HG03039 (cell line): ENCODE measurements around the gene ALG9.
A peak's percentile ranks its signal among the peaks of the same experiment; 100 is the strongest.
"Not testable (repeated sequence)": the region's sequence is repeated elsewhere in the genome, so short reads cannot be mapped to it uniquely, and the experiment has no call there.

ENCODE experiments used
- ATAC-seq: cut with Tn5 transposase; IDR thresholded peaks from one replicate; pipeline ENCODE4 v1.9.1; 2021; ENCODE audit warnings: mild to moderate bottlenecking, moderate library complexity; ENCODE audit not compliant: unreplicated experiment

Gene ALG9

DNA sequence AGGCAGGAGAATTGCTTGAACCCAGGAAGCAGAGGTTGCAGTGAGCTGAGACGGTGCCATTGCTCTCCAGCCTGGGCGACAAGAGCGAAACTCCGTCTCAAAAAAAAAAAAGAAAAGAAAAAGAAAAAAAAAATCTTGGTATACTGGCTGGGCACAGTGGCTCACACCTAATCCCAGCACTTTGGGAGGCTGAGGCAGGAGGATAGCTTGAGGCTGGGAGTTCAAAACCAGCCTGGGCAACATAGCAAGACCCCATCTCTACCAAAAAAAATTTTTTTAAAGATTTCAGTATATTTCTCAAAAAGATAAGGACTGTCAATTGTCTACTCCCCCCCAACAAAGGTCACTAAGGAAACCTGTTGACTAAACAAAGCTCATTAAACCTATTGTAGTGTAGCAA is 13.7 kb upstream of the ALG9 start:
- ATAC-seq: not testable (repeated sequence)

- ATAC-seq: no peak
Observed at GRCh38 chr11:111882202-111882601, 10.8 kb upstream of the ALG9 start.

DNA sequence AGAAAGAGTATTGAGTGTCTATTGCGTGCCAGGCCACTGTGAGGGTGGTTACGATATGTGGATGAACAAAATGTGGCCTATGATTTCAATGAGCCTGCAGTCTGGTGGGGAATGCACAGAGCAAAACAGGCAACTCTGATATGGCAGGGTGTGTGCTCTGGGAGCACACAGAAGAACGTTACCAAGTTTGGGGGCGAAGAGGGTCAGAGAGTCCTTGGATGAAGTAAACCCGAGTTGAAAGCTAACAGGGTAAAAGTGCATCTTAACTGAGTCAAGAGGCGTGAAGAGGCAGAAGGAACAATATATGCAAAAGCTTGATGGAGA is 8.2 kb upstream of the ALG9 start:
- peak; percentile 1 for ATAC-seq

DNA sequence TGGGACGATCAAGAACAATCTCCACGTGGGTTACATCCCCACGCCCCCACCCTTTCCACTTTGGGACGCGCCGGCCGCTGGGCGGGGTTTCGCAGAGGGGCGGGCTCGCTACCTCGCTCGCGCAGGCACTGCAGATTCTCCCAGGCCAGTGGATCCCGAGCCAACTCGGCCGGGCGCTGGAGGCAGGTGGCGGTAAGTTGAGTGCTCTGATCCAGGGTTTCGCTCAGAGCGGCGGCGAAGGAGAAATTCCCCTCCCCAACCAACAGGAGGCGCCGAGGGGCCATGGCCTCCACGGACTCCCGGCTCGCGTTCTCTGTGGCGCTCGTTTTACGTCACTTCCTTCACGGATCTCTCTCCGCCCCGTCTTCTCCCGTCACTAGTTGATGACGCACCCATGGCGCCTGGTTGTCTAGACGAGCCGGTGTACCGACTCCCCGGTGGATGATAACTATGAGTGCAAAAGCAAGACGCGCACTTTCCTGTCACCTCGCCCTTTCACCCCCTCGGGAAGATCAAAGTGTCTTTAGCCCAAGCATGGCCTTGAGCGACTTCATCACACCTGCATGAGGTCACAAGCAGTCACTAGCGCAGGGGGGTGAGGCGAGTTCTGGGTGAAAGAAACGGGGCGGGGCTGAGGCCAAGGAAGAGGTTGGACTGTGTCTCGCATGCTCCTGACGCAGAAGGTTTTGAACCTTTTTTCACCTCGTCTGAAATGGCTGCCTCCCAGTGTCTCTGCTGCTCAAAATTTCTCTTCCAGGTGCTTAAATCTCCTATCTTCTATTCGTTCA is 7.7 kb upstream of the ALG9 start, which contains the start of the genes CFAP68 and FDXACB1:
Gene CFAP68 (plus strand): TSS at position 693 of the 788 bp plus-strand sequence. CDS start 20 bp downstream, at position 713.
Gene FDXACB1 (minus strand): TSS at position 317 of the 788 bp plus-strand sequence. CDS start 33 bp downstream, at position 284.
- peak; percentile 89 for ATAC-seq

DNA sequence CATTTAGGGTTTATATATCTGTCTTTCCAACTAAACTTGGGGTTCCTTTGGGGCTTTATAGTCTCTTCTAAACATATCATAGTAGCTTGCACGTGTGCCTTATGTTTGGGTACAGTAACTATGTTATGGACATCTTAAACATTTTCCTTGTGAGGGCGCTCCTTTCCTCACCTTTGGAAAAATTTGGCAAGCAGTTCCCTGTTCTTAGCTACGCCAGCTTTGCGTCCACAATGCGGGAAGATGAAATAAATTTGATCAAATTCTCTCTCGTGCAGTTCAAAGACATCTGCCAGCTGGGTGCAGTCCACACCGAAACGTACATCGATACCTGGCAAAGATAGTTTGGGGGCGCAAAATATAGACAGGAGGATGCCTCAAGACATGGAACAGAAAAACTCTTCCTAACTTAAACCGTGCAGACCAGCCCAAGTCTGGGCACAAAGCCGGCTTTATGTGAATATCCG is 7.0 kb upstream of the ALG9 start:
- ATAC-seq: no peak

- no peak for ATAC-seq
Observed at GRCh38 chr11:111871693-111872161, 346 bp upstream of the ALG9 start.

DNA sequence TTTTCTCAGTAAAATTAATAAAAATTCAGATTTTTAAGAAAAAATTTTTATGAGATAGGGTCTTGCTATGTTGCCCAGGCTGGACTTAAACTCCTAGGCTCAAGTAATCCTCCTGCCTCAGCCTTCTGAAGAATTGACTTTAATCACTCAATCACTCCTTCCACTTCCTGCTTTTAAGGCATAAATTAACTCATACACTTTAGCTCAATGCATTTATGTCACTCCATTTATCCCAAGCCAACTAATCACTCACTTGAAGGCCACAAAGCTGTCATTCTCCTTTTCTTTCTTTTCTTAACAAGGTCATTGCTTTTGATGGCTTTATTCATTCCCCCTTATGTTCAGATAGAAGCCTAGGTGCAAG is 877 bp downstream of the ALG9 start:
- peak; percentile 6 for ATAC-seq

DNA sequence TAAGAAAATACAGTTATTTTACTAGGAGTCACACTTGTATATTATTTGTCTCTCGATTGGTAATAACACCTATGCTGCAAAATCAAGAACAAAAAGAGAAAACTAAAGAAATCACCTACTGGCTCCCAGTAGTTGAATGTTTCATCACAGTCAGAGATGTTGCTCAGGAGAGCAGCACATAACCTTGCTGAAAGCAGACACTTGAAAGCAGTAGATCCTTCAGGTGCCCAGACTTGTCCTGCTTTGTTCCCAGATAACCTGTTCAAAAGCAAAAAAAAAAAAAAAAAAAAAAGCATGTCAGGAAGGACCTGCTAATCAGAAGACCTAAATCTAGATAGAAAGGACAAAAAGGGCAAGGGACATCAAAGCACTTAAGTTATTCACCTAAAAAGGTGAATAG is 1.3 kb downstream of the ALG9 start:
- ATAC-seq: no peak

- ATAC-seq: no peak
Observed at GRCh38 chr11:111860257-111860656, 11.1 kb downstream of the ALG9 start.

DNA sequence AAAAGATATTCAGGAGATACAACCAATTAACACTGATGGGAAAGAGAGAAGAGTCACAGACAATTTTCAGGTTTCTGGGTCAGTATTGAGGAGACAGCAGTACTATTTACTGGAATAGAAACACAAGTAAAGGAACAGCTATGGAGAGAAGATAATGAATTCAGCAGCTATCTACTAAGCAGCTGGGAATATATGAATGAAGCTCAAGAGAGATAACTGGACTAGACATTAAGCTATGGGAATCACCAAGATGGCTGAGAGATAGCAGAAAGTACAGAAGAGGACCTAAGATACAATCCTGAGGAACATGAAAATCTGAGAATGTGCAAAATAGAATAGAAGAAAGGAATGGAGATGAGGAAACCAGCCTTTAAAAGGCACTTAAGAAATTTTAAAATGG is 15.9 kb downstream of the ALG9 start:
- no peak for ATAC-seq

- ATAC-seq: no peak
Observed at GRCh38 chr11:111852103-111852502, 19.3 kb downstream of the ALG9 start.

DNA sequence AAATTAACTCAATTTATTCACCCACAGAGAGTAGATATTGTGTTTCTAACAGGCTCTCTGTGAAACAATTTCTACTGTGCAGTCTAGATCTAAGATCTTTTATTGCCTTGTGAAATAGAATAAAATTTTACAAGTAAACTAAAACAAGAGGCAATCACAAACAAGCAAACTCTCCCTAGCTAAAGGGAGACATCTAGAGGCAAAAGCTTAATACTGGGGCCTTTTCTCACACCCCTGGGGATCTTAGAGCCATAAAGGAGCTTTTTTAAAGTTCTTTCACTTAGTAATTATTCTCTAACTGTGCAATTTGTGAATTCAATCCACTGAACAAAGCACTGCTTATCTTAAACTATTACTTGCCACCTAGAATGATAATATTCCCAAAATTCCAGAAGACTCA is 19.7 kb downstream of the ALG9 start:
- ATAC-seq: no peak

- no peak for ATAC-seq
Observed at GRCh38 chr11:111851067-111851466, 20.3 kb downstream of the ALG9 start.

DNA sequence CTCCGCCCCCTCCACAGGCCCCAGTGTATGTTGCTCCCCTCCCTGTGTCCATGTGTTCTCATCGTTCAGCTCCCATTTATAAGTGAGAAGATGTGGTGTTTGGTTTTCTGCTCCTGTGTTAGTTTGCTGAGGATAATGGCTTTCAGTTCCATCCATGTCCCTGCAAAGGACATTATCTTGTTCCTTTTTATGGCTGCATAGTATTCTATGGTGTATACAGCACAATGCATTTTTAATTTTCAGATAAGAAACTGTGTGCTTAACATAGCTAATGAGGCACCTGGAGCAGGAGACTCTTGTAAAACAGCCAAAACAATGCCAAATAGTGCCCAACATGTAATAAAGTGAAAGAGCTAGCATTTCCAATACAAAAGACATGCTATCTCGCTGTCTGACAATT is 21.8 kb downstream of the ALG9 start:
- no peak for ATAC-seq

DNA sequence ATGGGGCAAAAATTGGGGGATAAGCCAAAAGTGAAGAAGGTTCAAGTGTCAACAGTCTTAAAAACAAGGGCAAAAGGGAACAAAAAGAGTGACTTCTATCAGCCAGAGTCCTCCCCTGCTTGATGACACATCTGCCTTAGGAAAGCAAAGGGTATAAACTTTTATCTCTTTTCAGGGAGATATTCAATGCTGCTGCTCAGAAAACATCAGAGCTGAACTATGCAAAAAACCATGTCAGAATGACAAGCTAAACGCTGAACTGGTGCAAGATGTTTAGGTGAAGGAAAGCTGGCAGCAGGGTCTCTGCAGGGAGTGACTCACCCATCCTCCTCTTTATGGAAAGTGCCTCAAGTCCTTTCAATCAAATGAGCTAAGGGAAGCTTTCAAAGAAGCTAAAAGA is 24.7 kb downstream of the ALG9 start:
- no peak for ATAC-seq

- no peak for ATAC-seq
Observed at GRCh38 chr11:111846063-111846462, 25.3 kb downstream of the ALG9 start.

DNA sequence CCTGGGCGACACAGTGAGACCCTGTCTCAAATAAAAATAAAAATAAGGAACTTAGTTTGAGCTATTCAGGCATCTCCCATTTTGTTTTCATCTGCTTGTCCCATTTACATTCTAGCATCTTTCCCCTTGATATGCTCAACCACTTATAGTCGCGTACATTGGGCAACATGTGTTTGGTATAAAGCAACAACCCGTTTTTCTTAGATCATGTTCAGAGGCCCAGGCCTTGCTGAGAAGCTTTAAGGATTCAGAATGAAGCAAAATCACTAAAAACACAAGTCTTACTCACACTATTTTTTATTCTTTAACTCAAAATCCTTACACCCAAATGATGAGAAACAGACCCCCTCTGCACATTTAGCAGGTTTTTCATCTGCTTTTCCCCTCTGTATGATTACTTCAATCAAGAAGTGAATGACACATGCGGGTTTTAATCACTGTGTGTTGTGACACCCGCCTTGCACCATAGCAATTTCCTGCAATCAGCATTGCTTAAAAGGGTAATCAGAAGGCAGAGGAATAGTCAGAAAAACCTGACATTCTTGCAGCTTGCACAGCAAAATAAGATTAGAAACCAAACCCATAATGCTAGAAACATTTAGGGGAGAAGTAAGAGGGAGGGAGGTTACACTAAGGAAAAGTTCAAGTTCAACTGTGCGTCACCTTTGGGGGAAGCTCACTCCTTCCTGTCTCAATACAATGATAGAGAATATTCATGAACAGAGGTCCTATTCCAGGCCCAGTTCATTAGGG is 25.9 kb downstream of the ALG9 start:
- no peak for ATAC-seq

- ATAC-seq: no peak
Observed at GRCh38 chr11:111843661-111844060, 27.7 kb downstream of the ALG9 start.

GRCh38 chr11:111841370-111842053 is 29.9 kb downstream of the ALG9 start:
- ATAC-seq: peak; percentile 59

- no peak for ATAC-seq
Observed at GRCh38 chr11:111840143-111840542, 31.2 kb downstream of the ALG9 start.

- no peak for ATAC-seq
Observed at GRCh38 chr11:111838054-111838453, 33.3 kb downstream of the ALG9 start.
